Adipocyte (in vitro differentiated cells): ENCODE results near the gene KCNMA1.

ENCODE experiments used
- DNase-seq: peaks from one replicate; pipeline ENCODE4 v3.0.0-alpha.2; 2015; ENCODE audit warnings: low read depth
- H3K27me3 ChIP-seq: replicated peaks from 2 replicates; pipeline ENCODE4 v1.7.0; 2013; ENCODE audit warnings: mild to moderate bottlenecking, low read length, moderate library complexity; ENCODE audit not compliant: control insufficient read depth, insufficient read depth
- H3K36me3 ChIP-seq: 2 replicates; pipeline ENCODE4 v1.7.0; 2013; ENCODE audit warnings: low read length, mild to moderate bottlenecking, moderate library complexity; ENCODE audit not compliant: control insufficient read depth, insufficient read depth, severe bottlenecking
- H3K4me1 ChIP-seq: 2 replicates; pipeline ENCODE4 v1.7.0; 2013; ENCODE audit warnings: mild to moderate bottlenecking, low read length, moderate library complexity; ENCODE audit not compliant: control insufficient read depth, insufficient read depth
- H3K4me3 ChIP-seq: 2 replicates; pipeline ENCODE4 v1.7.0; 2013; ENCODE audit warnings: mild to moderate bottlenecking, low read length, moderate library complexity
- H3K9ac ChIP-seq: 2 replicates; pipeline ENCODE4 v1.7.0; 2013; ENCODE audit warnings: mild to moderate bottlenecking, low read length, moderate library complexity
- H3K9me3 ChIP-seq: 2 replicates; pipeline ENCODE4 v1.7.0; 2013; ENCODE audit warnings: mild to moderate bottlenecking, low read length, moderate library complexity; ENCODE audit not compliant: control insufficient read depth

Gene KCNMA1

GRCh38 chr10:77537720-77538373 lies 99.8 kb downstream of the KCNMA1 start:
- Histone ChIP-seq H3K27me3 (no peaks in the 10 kb centered on the region), H3K9me3 (no peaks in the 10 kb centered on the region), H3K4me3 (no peak overlapping the region), H3K36me3 (no peaks in the 10 kb centered on the region), H3K4me1 (peaks cover 6% of the 10 kb centered on the region), H3K9ac (peak overlapping the region; percentile 14)
- DNase-seq: no peak

- no peaks in the 10 kb centered on the region for H3K27me3 ChIP-seq
- H3K9ac ChIP-seq: peak overlapping the region; percentile 14
- peaks cover 7% of the 10 kb centered on the region for H3K4me1 ChIP-seq
- no peaks in the 10 kb centered on the region for H3K36me3 ChIP-seq
- H3K9me3 ChIP-seq: no peaks in the 10 kb centered on the region
- DNase-seq: no peak
- H3K4me3 ChIP-seq: no peak overlapping the region
Measured at GRCh38 chr10:77537071-77537470, 100.5 kb downstream of the KCNMA1 start.

GRCh38 chr10:77533887-77534278 lies 103.7 kb downstream of the KCNMA1 start:
- no peak for DNase-seq
- Histone ChIP-seq H3K9ac (no peak overlapping the region), H3K27me3 (no peaks in the 10 kb centered on the region), H3K9me3 (no peaks in the 10 kb centered on the region), H3K36me3 (no peaks in the 10 kb centered on the region), H3K4me1 (peaks cover 20% of the 10 kb centered on the region), H3K4me3 (no peak overlapping the region)

- no peak overlapping the region for H3K4me3 ChIP-seq
- no peak for DNase-seq
Measured at GRCh38 chr10:77533146-77533886, 104.3 kb downstream of the KCNMA1 start.

GRCh38 chr10:77532068-77532467 lies 105.5 kb downstream of the KCNMA1 start:
- Histone ChIP-seq H3K36me3 (no peaks in the 10 kb centered on the region), H3K4me3 (no peak overlapping the region), H3K9me3 (no peaks in the 10 kb centered on the region), H3K9ac (no peak overlapping the region), H3K27me3 (no peaks in the 10 kb centered on the region), H3K4me1 (peaks cover 17% of the 10 kb centered on the region)
- peak; percentile 84 for DNase-seq

More at GRCh38 chr10:77533146-77533886, 104.3 kb downstream of the KCNMA1 start:
- Histone ChIP-seq H3K9ac (no peak overlapping the region), H3K4me1 (peaks cover 20% of the 10 kb centered on the region), H3K27me3 (no peaks in the 10 kb centered on the region), H3K36me3 (no peaks in the 10 kb centered on the region), H3K9me3 (no peaks in the 10 kb centered on the region)

- peak overlapping the region; percentile 20 for H3K4me3 ChIP-seq
- DNase-seq: peak; percentile 83
Measured at GRCh38 chr10:77531441-77532001, 106.1 kb downstream of the KCNMA1 start.

GRCh38 chr10:77530011-77530410 lies 107.6 kb downstream of the KCNMA1 start:
- no peak for DNase-seq

More at GRCh38 chr10:77531441-77532001, 106.1 kb downstream of the KCNMA1 start:
- peaks cover 22% of the 10 kb centered on the region for H3K4me1 ChIP-seq
- H3K9ac ChIP-seq: no peak overlapping the region
- no peaks in the 10 kb centered on the region for H3K36me3 ChIP-seq
- H3K27me3 ChIP-seq: no peaks in the 10 kb centered on the region
- no peaks in the 10 kb centered on the region for H3K9me3 ChIP-seq

GRCh38 chr10:77529050-77529576 lies 108.5 kb downstream of the KCNMA1 start:
- H3K36me3 ChIP-seq: no peaks in the 10 kb centered on the region
- no peaks in the 10 kb centered on the region for H3K9me3 ChIP-seq
- H3K27me3 ChIP-seq: no peaks in the 10 kb centered on the region
- peaks cover 33% of the 10 kb centered on the region for H3K4me1 ChIP-seq
- no peak overlapping the region for H3K4me3 ChIP-seq
- H3K9ac ChIP-seq: no peak overlapping the region
- no peak for DNase-seq

More at GRCh38 chr10:77530011-77530410, 107.6 kb downstream of the KCNMA1 start:
- no peaks in the 10 kb centered on the region for H3K9me3 ChIP-seq
- no peaks in the 10 kb centered on the region for H3K36me3 ChIP-seq
- H3K4me3 ChIP-seq: no peak overlapping the region
- H3K27me3 ChIP-seq: no peaks in the 10 kb centered on the region
- H3K9ac ChIP-seq: no peak overlapping the region
- peaks cover 24% of the 10 kb centered on the region for H3K4me1 ChIP-seq

GRCh38 chr10:77527839-77528238 lies 109.8 kb downstream of the KCNMA1 start:
- H3K36me3 ChIP-seq: no peaks in the 10 kb centered on the region
- H3K9me3 ChIP-seq: no peaks in the 10 kb centered on the region
- H3K4me3 ChIP-seq: no peak overlapping the region
- H3K27me3 ChIP-seq: no peaks in the 10 kb centered on the region
- H3K9ac ChIP-seq: no peak overlapping the region
- H3K4me1 ChIP-seq: peaks cover 39% of the 10 kb centered on the region
- no peak for DNase-seq

GRCh38 chr10:77526868-77527617 lies 110.6 kb downstream of the KCNMA1 start:
- Histone ChIP-seq H3K27me3 (no peaks in the 10 kb centered on the region), H3K4me3 (no peak overlapping the region), H3K4me1 (peaks cover 38% of the 10 kb centered on the region), H3K36me3 (no peaks in the 10 kb centered on the region), H3K9ac (no peak overlapping the region), H3K9me3 (no peaks in the 10 kb centered on the region)
- no peak for DNase-seq
